Measurements from ENCODE around the gene MYO15B.
A peak's percentile ranks its signal among the peaks of the same experiment; 100 is the strongest.

The MYO15B gene

DNA sequence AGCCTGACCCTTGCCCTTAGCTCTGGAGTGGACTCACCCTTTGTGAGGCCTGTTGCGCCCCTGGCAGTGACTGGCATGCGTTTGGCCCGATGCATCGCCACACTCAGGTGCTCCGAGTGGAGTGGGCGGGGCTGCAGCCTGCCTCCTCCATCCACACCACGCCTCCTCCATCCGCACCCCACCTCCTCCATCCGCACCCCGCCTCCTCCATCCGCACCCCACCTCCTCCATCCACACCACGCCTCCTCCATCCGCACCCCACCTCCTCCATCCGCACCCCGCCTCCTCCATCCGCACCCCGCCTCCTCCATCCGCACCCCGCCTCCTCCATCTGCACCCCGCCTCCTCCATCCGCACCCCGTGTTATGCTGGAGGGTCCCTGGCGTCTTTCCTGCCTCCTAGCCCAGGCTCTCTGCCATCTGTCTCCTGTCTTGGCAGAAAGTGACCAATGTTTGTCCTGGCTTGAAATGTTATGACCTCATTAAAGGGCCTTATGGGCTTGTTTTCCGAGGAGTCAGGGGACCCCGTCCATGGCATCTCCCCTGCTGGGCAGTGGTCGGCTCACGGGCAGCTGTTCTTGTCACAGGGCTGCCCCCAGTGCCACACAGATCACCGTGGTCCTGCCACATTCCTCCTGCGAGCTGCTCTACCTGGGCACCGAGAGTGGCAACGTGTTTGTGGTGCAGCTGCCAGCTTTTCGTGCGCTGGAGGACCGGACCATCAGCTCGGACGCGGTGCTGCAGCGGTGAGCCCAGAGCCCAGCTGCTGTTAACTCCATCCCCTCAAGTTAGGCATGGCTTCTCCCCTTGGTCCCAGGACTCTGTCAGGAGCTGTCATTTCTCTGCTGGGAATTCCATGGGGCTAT, 28.7 kb upstream of the MYO15B start:
- no peak for DNase-seq

DNA sequence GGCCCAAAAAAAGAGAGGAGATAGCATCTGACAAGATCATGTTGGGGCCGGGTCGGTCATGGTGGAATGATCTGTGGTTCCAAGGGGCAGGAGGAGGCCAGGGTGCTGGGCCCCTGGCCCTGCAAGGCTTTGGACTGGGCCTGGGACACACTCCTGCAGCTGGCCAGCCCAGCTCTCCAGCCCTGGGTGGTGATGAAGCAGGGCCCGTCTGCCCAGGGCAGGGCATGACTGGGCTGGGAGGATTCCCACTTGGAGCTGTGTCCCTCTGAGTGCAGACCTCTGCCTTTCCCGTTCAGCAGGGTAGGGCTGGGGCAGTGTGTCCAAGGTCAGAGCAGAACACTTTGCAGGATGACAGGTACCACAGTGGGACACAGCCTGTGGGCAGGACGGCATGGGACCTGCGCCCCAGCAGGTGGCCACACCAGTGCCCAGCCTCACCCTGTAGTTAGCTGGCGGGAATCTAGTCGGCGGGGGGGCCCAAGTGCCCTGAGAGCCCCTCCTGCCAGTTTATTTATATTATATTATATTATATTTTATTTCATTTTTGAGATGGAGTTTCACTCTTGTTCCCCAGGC, 27.6 kb upstream of the MYO15B start:
- DNase-seq, result no peak

- DNase-seq, result no peak
These were observed 25.5 kb upstream of the MYO15B start for GRCh38 chr17:75561927-75562603.

GRCh38 chr17:75563063-75563758, 24.4 kb upstream of the MYO15B start:
- no peak for DNase-seq

DNA sequence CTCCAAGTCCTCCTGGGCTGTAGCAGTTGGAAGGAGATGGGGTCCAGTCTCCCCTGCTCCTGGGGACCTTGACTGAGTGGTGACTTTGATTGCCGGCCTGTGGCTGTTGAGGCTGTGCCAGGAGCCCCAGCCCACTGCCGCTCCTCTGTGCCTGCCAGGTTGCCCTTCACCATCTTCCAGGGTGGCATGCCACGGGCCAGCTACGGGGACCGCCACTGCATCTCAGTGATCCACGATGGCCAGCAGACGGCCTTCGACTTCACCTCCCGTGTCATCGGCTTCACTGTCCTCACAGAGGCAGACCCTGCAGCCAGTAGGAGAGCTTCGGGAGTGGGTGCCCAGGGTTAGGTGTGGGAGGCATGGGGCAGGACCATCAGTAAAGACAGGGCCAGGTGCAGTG, 23.4 kb upstream of the MYO15B start:
- DNase-seq, result no peak

- DNase-seq, result no peak
These were observed 22.5 kb upstream of the MYO15B start for GRCh38 chr17:75565066-75565465.

DNA sequence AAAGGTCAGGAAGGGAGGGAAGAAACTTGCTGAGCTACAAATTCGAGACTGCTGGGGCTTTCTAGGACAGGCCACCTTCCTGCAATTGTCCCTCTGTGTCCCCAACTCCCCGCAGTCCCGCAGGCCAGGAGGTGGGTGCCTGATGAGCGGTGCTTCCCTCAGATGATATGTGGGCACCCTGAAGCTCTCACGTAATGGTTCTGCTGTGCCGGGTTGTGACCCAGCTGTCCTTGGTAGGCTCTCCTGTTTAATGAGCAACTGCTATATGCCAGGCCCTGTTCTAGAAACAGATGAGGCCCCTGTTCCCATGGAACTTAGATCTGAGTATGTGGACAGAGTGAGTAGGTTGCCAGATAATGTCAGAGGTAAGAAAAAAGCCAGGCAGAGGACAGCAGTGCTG, 22.0 kb upstream of the MYO15B start:
- DNase-seq, result no peak

DNA sequence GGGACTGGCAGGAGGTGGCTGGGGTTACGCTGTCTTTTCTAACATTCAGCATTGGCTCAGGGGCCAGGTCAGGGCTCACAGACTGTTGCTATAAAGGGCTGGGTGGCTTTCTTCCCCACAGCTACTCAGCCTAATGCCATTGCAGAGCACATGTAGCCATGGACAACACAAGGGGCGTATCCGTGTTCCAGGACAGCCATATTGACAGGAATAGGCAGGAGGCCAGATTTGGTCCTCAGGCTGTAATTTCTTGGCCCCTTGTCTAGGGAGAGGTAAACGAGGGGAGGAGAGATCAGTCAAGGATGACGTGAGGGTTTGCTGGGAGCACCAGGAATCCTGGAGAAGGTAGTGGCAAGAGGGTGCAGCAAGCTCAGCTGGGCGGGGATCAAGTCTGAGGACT, 21.2 kb upstream of the MYO15B start:
- no peak for DNase-seq

DNA sequence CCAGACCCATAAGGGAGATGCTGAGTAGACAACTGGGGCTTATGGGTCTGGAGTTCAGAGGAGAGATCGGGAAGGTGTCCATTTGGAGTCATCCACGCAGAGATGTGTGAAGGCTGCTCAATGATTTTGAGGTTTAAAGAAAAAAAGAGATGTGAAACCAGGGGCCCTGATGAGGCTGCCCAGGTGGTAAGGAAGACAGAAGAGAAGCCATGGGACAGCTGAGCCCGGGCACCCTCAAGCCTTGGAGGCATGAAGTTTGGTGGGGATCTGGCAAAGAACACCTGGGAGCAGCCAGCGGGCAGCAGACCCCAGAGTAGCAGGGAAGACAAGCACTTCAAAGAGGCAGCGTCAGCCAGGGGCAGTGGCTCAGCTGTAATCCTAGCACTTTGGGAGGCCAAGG, 20.8 kb upstream of the MYO15B start:
- no peak for DNase-seq

DNA sequence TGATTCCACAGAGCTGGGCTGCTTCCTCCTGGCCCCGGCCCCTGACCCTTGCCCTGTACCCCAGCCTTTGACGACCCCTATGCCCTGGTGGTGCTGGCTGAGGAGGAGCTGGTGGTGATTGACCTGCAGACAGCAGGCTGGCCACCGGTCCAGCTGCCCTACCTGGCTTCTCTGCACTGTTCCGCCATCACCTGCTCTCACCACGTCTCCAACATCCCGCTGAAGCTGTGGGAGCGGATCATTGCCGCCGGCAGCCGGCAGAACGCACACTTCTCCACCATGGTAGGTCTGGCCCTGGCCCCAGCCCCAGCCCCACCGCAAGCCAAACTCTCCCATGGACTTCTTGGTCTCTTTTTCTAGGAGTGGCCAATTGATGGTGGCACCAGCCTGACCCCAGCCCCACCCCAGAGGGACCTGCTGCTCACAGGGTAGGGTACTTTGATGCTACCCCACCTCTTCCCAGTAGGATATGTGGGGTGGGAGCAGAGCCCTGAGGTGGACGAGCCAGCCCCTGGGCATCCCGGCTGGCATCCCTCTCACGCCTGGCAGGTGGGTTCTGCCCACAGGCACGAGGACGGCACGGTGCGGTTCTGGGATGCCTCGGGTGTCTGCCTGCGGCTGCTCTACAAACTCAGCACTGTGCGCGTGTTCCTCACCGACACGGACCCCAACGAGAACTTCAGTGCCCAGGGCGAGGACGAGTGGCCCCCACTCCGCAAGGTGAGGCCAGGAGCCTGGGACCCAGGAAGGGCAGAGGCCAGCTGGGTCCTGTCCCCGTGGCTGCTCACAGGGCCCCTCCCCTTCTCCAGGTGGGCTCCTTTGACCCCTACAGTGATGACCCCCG, 19.0 kb upstream of the MYO15B start:
- DNase-seq, result no peak

GRCh38 chr17:75570034-75570676, 17.4 kb upstream of the MYO15B start:
- no peak for DNase-seq

- DNase-seq, result no peak
These were observed 16.8 kb upstream of the MYO15B start for GRCh38 chr17:75570772-75571171.

DNA sequence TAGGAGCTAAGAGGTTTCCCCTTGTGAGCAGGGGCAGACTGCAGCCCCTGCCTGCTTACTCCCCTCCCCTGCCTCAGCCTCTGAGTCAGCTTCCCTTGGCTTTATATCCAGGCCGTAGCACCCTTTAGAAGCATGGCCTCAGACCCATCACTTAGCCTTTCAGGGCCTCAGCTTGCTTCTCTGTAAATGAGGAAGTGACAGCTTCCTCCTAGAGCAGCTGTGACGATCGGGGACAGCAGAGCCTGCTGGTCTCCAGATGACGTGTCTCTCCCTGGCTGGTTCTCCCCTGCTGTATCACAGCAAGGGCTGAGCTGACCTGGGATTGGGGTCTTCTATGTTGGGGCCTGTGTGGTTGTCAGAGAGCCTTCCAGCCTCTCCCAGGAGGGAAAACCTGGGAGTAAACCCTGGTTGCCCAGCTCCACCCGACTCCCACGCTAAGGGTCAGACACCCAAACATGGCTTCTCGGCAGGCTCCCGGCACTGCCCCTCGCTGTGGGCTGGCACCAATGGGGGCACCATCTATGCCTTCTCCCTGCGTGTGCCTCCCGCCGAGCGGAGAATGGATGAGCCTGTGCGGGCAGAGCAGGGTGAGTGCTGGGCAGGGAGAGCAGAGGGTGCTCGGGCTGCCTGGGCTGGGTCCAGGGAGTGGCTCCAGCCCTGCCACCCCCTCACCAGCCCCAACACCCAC, 16.3 kb upstream of the MYO15B start:
- peak in 1 of 2 donors; percentile 15 for DNase-seq

- DNase-seq, result no peak
These were observed 15.8 kb upstream of the MYO15B start for GRCh38 chr17:75571885-75572215.

GRCh38 chr17:75572713-75573539, 14.7 kb upstream of the MYO15B start:
- DNase-seq, result no peak

GRCh38 chr17:75573540-75573957, 14.1 kb upstream of the MYO15B start:
- DNase-seq, result no peak

GRCh38 chr17:75573994-75574393, 13.6 kb upstream of the MYO15B start:
- no peak for DNase-seq

DNA sequence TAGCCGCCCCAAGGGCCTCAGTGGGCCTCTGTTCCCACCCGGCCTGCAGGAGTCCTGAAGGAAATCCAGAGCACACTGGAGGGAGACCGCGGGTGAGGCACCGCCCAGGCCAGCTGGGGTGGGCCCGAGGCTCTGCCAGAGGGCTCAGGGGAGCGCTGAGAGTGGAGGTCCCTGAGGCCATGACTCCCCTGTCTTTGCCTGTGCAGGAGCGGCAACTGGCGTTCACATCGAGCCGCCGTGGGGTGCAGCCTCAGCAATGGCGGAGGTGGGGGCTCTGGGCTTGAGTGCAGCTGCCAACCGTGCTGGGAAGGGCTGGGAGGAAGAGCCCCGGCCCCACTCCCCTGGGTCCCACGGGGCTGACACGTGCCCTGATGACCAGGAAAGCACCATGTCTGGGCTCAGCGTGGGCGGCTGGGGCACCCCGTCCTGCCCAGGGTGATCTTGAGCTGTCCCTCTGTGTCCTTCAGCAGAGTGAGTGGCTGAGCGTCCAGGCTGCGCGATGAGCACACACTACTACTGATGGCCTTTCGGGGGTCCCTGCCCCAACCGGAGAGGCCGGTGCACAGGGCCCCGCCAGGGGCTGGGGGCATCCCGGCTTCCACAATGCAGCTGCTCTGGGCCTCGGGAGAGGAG, 13.1 kb upstream of the MYO15B start:
- DNase-seq, result no peak

DNA sequence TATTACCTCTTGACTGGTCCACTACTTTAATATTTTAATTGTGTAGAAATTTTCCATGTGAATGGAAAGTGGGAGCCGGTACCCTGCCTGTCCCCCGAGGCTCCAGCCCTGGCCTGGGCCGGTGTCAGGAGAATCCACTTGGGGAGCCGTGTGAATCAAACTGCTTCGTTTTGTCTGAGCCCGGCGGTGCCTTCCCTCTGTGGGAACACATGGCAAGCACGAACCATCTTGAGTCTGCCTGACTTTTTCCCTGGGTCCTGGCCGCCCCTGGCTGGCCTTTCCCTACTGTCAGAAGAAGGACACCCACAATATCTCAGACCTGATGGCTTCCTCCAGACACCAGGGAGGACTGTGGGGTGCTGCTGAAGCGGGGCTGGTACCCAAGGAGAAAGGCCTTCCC, 12.4 kb upstream of the MYO15B start:
- DNase-seq, result no peak

GRCh38 chr17:75575728-75576127, 11.9 kb upstream of the MYO15B start:
- DNase-seq, result no peak

Data from hippocampal formation (tissue), 2 donors.